ENCODE measurements around the gene CLK2. TPM values are rescaled to one million over a fixed set of nuclear protein-coding genes. Genes with fewer than 3 reads are reported as not detected.
"Not testable (repeated sequence)": the region's sequence is repeated elsewhere in the genome, so short reads cannot be mapped to it uniquely, and the experiment has no call there.

The CLK2 gene
- polyA plus RNA-seq, 3 donors = 61.3 to 68.7 (median 64.7) TPM

- DNase-seq (ENCODE audit: low read depth in 3 of 3, low spot score in 2 of 3) = no peak
These were observed 3.9 kb downstream of the CLK2 start for GRCh38 chr1:155269381-155269780.

DNA sequence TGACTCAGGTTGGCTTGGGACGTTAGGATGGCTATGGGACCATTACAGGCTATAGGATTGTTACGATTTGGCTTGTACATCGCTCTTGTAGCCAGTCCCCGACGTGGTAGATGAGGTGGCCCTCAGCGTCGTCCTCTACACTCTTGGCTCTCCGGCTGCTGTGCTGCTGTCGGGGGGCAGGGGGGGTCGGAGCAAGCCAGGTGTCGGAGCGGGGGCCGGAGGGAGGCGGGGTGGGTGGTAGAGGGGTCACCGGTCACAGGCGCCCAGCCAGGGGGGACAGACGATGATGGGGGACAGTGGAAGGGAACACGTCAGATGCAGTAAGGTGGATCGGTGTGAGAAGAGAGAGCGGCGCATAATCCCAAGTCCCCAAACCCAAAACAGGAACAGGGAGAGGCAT is 4.7 kb downstream of the CLK2 start:
- no peak for DNase-seq (ENCODE audit: low read depth in 3 of 3, low spot score in 2 of 3)

DNA sequence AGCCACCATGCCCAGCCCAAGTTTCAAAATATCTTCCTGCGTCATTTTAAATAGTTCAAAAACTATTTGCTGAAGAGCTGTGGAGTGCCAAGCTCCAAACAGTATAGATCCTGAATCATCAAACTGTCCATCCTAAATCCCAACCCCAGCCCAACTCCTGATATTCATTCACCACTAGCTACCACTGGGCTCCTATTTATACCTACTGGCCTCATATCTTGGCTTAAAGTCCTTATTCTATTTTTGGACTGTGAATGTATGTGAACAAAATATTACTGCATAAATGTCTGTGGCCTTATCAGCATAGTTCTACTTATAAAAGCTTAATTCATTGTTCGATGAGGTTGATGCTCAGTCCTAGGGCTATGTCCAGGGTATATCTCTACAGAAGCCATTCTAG is 5.9 kb downstream of the CLK2 start:
- no peak for DNase-seq (ENCODE audit: low read depth in 3 of 3, low spot score in 2 of 3)

GRCh38 chr1:155266553-155266952 is 6.8 kb downstream of the CLK2 start:
- no peak for DNase-seq (ENCODE audit: low read depth in 3 of 3, low spot score in 2 of 3)

GRCh38 chr1:155263067-155263466 is 10.2 kb downstream of the CLK2 start:
- DNase-seq (ENCODE audit: low read depth in 3 of 3, low spot score in 2 of 3) = no peak

DNA sequence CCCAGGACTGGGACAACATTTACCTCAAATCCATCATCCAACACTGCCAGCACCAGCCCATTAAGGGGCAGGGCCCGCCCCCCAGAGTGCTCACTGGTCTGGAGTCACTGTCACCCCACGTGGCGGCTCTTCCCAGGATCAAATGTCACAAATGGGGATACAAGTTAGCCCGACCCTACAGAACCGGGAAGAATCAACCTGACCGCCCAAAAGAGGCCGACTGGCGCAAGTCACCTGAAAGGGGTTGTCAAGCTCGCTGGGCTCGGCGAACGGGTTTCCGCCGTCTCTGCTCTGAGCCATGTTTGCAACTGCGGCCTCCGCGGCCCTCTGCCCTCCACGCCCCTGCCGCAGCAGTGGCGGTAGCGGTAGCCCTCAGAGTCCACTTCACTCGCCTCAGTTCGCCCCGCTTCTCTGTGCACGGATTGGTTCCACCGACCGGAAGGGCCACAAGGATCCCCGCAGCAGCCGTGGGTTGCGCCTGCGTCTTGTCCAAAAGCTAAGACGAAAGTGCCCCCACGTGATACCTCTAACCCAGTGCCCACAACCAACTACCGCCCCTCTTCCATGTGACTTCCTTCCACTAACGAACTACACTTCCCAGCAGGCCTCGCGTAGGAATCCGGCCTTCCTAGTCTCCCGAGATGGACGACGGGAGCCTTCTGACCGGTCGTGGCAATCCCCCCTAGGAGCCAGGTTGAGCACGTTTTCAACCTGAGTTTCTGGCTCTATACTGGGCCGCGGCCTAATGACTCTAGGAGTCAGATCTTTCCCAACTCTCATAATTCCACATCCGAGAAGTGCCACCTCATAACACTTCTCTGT is 11.2 kb downstream of the CLK2 start, which contains the start of gene SCAMP3:
SCAMP3 (minus strand) TSS at position 509 of the 822 bp plus-strand sequence; CDS start at position 300, 209 bp downstream.
- peak in 2 of 3 donors; percentile 93 to 96 for DNase-seq (ENCODE audit: low read depth in 3 of 3, low spot score in 2 of 3)

GRCh38 chr1:155261493-155261851 is 11.8 kb downstream of the CLK2 start:
- no peak for DNase-seq (ENCODE audit: low read depth in 3 of 3, low spot score in 2 of 3)

- no peak for DNase-seq (ENCODE audit: low read depth in 3 of 3, low spot score in 2 of 3)
These were observed 13.0 kb downstream of the CLK2 start for GRCh38 chr1:155260276-155260675.

- DNase-seq (ENCODE audit: low read depth in 3 of 3, low spot score in 2 of 3) = no peak
These were observed 17.0 kb downstream of the CLK2 start for GRCh38 chr1:155256058-155256852.

- DNase-seq (ENCODE audit: low read depth in 3 of 3, low spot score in 2 of 3) = peak in 1 of 3 donors; percentile 82
These were observed 17.9 kb downstream of the CLK2 start, which contains the start of gene ENTREP3 for GRCh38 chr1:155255243-155256007. ENTREP3 (minus strand) TSS chr1:155255483; CDS start chr1:155254877, 606 bp downstream.

GRCh38 chr1:155254714-155255242 is 18.5 kb downstream of the CLK2 start:
- DNase-seq (ENCODE audit: low read depth in 3 of 3, low spot score in 2 of 3) = no peak

GRCh38 chr1:155254228-155254713 is 19.0 kb downstream of the CLK2 start:
- no peak for DNase-seq (ENCODE audit: low read depth in 3 of 3, low spot score in 2 of 3)

DNA sequence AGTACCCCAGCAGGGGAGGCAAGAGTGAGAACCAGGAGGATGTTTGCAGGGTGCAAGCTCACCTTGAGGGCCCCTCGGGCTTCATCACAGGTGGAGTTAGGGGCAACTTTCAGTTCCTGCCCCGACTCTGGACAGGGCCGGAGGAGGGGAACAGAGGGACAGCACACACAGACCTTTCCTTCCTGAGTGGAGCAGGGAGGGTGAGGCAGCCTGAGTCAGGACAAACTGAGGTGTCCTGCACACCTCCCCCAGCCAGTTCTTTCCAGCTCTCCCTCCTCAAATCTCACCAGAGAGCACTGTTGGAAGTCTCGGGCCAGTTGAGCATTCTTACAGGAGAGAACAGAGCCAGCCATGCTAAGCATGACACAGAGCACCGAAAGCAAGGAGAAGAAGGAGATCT is 19.5 kb downstream of the CLK2 start:
- DNase-seq (ENCODE audit: low read depth in 3 of 3, low spot score in 2 of 3) = no peak

DNA sequence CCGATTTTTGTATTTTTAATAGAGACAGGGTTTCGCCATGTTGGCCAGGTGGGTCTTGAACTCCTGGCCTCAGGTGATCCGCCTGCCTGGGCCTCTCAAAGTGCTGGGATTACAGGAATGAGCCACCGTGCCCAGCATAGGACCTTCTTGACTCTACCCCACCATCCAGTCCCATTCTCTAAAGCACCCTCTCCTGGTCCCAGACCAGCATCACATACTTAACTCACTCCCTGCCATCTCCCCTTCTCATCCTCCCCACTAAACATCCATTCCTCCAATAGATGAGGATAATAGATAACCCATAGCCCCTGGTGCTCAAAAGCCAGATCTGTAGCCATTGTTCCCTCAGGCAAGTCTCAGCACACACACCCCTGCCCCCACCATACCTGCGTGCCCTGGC is 20.1 kb downstream of the CLK2 start:
- DNase-seq (ENCODE audit: low read depth in 3 of 3, low spot score in 2 of 3) = no peak

DNA sequence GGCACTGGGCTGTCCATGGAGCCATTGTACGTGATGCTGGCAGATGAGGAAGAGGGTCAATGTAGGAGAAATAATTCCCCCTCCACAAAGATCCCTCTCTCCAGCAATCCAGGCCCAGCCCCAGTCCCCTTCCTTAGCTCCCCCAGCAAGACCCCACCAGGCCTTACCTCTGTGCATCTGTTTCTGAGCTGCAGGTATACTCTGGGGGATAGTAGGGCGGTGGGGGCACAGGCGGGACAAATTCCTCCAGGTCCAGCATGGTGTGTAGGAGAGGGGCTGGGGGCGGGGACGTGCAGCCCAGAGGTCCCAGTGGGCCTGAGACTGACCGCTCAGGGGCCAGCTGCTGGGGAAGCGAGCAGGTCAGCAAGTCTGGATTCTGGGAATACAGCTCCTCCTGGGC is 21.7 kb downstream of the CLK2 start:
- DNase-seq (ENCODE audit: low read depth in 3 of 3, low spot score in 2 of 3) = no peak

- DNase-seq (ENCODE audit: low read depth in 3 of 3, low spot score in 2 of 3) = peak in 2 of 3 donors; percentile 81 to 88
These were observed 22.5 kb downstream of the CLK2 start for GRCh38 chr1:155250633-155251449.

GRCh38 chr1:155250246-155250632 is 23.1 kb downstream of the CLK2 start:
- no peak for DNase-seq (ENCODE audit: low read depth in 3 of 3, low spot score in 2 of 3)

DNA sequence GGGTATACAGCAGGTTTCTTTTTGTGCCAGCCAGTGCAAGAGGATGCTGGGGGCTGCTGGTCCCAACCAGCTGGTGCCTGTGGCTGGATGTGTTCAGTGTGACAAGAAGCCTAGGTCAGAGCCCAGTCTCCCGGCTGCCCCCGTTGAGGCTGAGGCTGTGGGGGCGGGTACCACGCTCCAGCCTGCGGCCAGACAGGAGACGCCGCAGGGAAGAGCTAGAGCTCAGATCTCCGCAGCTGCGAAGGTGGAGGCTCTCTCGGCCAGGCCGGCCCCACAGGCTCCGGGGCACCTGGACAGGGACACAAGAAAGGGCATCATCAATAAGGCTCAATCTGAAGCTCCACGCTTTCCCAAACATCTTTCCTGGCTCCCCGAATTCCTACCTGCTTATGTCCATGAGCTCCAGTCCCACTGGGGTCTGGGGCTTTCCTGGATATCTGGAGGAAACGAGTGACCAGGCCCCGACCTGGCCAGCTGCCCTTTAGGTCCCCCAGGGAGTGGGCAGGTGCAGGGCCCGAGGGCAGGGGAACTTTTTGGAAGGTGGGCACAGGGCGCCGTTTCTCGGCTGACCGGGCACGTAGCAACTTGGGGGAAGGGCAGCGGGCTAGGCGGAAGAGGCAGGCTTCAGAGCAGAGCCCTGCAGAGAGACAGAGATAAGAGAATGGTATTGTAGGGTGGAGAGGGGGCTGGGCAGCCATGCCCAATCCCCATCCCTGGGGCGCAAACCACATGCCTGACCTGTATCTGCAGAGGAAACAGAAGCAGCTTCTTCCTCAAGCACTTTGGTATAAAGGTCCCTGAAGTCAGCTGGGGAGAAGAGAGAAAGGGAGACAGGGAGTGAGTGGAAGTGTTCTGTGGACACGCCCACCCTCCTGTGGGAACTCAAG is 25.4 kb downstream of the CLK2 start:
- DNase-seq (ENCODE audit: low read depth in 3 of 3, low spot score in 2 of 3) = no peak

GRCh38 chr1:155246796-155247195 is 26.5 kb downstream of the CLK2 start:
- DNase-seq (ENCODE audit: low read depth in 3 of 3, low spot score in 2 of 3) = not testable (repeated sequence)

Measured in right renal cortex interstitium (tissue), 3 donors.